Measurements from ENCODE around the gene LRP1B.

The LRP1B gene

DNA sequence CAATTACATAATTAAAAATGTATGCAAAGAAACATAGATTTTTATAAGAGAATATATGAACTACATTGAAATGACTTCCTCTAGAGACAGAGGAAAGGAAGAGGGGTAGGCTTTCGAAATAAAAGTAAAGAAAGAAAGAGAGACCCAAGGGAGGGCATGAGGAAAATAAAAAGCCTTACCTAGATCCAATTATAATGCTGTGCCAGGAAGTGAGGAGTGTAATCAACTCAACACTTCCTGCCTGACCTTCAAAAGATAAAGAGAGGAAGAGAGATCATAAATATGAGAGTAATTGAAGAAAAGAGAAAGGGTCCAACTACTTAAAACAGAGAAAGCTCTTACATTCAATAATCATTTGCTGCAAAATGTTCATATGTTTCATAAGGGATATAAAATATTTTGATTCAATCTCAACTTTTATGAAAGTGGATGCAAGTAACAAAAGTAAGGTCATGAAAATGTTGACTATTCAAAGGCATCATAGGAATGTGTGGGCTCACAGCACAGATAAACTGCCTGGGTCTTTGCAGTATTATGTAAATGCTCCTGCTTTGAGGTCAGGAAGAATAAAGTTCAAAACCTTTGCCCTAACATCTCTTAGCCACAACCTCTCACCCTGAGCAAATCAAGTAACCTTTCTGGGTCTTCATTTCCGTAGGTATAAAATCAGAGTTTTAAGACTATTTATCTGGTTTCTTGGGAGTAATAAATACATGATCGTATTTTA, 1237.7 kb downstream of the LRP1B start:
- no peak for TF ChIP-seq CTCF (IDR thresholded peaks at IDR 0.05; ENCODE audit: insufficient read depth, low read depth, low read length, missing control alignments)

GRCh38 chr2:140892436-140892835, 1238.4 kb downstream of the LRP1B start:
- H3K4me3 ChIP-seq (ENCODE audit: low read length): no peak overlapping the region
- no peak for TF ChIP-seq CTCF (IDR thresholded peaks at IDR 0.05; ENCODE audit: insufficient read depth, low read depth, low read length, missing control alignments)
- DNase-seq (ENCODE audit: low read depth): peak; percentile 41

More for the DNA sequence above, 1237.7 kb downstream of the LRP1B start:
- no peak overlapping the region for H3K4me3 ChIP-seq (ENCODE audit: low read length)
- DNase-seq (ENCODE audit: low read depth): no peak

GRCh38 chr2:140891614-140892212, 1239.1 kb downstream of the LRP1B start:
- peak; percentile 28 for DNase-seq (ENCODE audit: low read depth)
- peak; percentile 55 for TF ChIP-seq CTCF (IDR thresholded peaks at IDR 0.05; ENCODE audit: insufficient read depth, low read depth, low read length, missing control alignments)
- no peak overlapping the region for H3K4me3 ChIP-seq (ENCODE audit: low read length)

DNA sequence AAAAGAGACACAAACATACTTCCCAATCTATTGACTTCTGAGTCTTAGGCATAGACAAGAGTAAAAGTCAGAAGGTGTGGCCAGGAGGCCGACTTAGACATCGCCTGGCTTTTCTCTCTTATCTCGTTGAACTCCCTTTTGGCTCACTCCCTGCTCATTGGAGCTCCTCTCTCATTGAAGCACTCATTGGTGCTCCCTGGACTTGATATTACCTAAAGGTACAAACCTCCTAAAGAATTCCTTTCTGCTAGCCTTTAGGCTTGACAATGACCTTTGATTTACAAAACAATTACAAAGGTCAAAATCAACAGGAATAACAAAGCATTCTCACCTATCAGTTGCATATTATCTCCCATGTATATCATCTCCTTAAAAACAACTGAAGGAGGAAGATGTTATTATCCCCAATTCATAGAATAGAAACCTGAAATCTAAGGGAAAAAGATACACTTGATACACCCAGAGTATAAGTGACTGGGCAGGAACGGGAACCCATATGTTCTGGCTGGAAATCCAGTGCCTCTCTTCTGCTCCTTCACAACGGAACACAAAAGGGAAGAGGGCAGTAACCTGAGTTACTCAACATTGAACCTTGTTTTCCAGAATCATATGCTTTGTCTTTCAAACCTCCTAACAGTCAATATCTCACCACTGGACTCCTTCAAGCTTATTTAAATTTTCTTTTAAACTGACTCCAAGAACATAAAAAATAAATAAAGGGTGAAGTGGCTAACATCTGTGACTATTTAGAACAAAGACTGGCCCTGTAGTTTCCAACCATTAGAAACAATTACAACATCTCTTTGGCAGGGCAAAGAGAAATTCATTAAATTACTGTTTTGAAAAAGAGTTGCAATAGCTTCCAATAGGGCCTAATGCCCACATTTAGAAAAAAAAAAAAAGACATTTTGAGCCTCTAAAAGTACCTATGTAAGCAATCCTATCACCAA, 1247.9 kb downstream of the LRP1B start:
- no peak for TF ChIP-seq CTCF (IDR thresholded peaks at IDR 0.05; ENCODE audit: insufficient read depth, low read depth, low read length, missing control alignments)
- H3K4me3 ChIP-seq (ENCODE audit: low read length): no peak overlapping the region
- no peak for DNase-seq (ENCODE audit: low read depth)

DNA sequence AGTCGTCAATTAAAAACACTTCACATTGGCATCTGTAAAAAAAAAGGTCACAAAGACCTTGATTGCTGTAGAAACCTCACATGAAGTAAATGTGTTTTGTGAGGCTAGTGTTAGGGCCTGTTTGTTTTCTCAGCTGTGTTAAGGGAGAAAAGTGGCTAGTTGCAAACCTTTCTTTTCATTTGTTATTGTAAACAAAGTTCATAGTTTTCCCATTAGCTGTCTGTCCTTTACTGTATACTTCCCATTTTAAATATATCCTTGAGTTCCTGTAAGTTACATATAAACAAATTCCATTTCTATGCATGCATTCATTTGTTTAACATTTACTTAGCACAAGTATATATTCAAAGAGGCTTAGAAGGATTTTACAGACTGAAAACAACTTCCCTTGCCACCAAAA, 1250.2 kb downstream of the LRP1B start:
- no peak for TF ChIP-seq CTCF (IDR thresholded peaks at IDR 0.05; ENCODE audit: insufficient read depth, low read depth, low read length, missing control alignments)
- no peak for DNase-seq (ENCODE audit: low read depth)
- no peak overlapping the region for H3K4me3 ChIP-seq (ENCODE audit: low read length)

GRCh38 chr2:140876015-140876414, 1254.8 kb downstream of the LRP1B start:
- DNase-seq (ENCODE audit: low read depth): no peak
- H3K4me3 ChIP-seq (ENCODE audit: low read length): no peak overlapping the region

More at GRCh38 chr2:140876015-140876414, 1254.8 kb downstream of the LRP1B start:
- TF ChIP-seq CTCF (IDR thresholded peaks at IDR 0.05; ENCODE audit: insufficient read depth, low read depth, low read length, missing control alignments): no peak
